Measurements from ENCODE around the gene KLF7.

The KLF7 gene

GRCh38 chr2:207091176-207091575 lies 74.6 kb downstream of the KLF7 start:
- no peak for DNase-seq (ENCODE audit: low read depth in 3 of 3)

DNA sequence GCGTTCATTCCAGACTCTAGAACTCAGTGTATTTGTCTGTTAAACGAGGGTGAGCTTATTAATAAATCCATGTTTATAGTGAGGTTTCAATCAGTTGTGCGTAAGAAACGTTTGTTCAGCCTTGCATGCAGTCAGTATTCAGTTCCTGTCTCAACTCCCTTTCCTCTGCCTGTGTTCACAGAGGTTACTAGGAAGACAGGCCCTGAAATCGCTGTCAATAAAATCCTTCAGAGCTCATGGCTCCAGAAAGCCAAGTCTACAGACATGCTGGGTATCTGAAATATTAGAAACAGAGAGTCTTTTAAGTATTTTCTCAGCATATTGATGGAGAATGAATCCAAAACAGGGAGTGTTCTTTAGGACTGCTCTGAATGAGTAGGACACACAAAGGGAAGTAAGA lies 75.4 kb downstream of the KLF7 start:
- no peak for DNase-seq (ENCODE audit: low read depth in 3 of 3)

- DNase-seq (ENCODE audit: low read depth in 3 of 3) = no peak
Measured at GRCh38 chr2:207088839-207089238, 76.9 kb downstream of the KLF7 start.

- DNase-seq (ENCODE audit: low read depth in 3 of 3) = no peak
Measured at GRCh38 chr2:207088276-207088675, 77.5 kb downstream of the KLF7 start.

- no peak for DNase-seq (ENCODE audit: low read depth in 3 of 3)
Measured at GRCh38 chr2:207087046-207087902, 78.5 kb downstream of the KLF7 start.

DNA sequence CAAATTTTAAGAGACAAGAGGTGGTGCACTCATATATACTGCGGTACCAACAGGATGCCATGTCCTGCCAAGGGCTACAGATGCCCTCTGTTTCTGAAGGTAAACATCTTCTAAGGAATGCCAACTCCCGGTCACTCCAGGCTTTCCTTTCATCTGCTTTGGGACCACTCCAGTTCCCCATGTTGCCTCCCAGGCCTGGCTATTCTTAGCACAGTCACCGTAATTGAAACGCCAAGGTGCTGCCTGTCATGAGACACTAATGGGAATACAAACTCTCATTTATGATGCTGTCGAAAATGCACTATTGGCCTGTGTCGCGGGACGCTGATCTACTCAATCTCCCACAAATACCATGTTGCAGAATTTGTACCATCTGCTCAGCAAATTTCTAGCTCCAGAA lies 79.6 kb downstream of the KLF7 start:
- no peak for DNase-seq (ENCODE audit: low read depth in 3 of 3)

- DNase-seq (ENCODE audit: low read depth in 3 of 3) = no peak
Measured at GRCh38 chr2:207085110-207085509, 80.6 kb downstream of the KLF7 start.

DNA sequence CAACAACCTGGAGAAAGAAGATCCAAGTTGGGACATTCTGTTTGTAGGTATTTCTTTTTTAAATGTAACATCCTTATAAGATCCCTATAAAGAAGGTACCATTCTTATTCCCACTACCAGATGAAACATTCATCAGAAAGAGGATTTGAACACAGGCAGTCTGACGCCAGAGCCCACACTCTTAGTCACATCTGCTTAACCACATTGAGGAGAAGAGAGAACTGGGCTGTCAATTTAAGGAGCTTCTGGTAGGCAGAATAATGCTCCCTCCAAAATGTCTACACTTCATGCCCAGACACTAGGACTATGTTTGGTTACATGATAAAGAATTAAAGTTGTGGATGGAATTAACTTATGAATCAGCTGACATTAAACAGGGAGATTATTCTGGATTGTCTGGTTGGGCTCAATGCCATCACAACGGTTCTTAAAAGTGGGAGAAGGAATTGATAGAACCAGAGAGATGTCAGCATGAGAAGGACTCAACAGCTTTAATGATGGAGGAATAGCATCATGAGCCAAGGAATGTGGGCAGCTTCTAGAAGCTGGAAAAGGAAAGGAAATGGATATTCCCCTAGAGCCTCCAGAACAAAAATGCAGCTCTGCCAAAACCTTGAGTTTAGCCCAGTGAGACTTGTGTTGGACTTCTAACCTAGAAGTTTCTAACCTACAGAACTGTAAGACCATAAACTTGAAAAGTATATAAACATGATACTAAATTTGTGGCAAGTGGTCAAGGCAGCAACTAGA lies 82.2 kb downstream of the KLF7 start:
- no peak for DNase-seq (ENCODE audit: low read depth in 3 of 3)

- DNase-seq (ENCODE audit: low read depth in 3 of 3) = no peak
Measured at GRCh38 chr2:207082619-207083018, 83.1 kb downstream of the KLF7 start.

- no peak for DNase-seq (ENCODE audit: low read depth in 3 of 3)
Measured at GRCh38 chr2:207078186-207078798, 87.5 kb downstream of the KLF7 start.

DNA sequence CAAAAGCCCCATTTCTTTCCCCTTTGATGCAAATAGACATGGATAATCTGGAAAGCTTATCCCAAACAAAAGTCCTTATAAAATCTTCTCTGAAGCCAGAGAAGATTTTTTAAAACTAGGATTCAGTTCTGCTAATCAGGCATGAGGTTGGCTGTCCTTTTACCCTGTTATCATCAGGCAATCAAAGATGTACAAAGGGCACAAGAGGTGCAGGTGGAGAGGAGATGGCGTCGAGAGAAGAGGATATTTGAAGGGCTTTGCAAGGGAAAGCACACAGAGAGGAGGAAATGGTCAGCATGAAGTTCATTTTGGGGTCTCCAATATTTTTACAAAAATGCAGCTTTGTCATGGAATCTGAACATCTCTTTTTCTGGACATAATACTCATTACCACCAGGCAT lies 88.5 kb downstream of the KLF7 start:
- no peak for DNase-seq (ENCODE audit: low read depth in 3 of 3)

GRCh38 chr2:207075456-207075855 lies 90.3 kb downstream of the KLF7 start:
- no peak for DNase-seq (ENCODE audit: low read depth in 3 of 3)

- peak; percentile 5 to 32 (median 21) for DNase-seq (ENCODE audit: low read depth in 3 of 3)
Measured at GRCh38 chr2:207073801-207074678, 91.7 kb downstream of the KLF7 start.

- DNase-seq (ENCODE audit: low read depth in 3 of 3) = no peak
Measured at GRCh38 chr2:207073412-207073800, 92.3 kb downstream of the KLF7 start.

GRCh38 chr2:207072571-207072970 lies 93.2 kb downstream of the KLF7 start:
- DNase-seq (ENCODE audit: low read depth in 3 of 3) = no peak

DNA sequence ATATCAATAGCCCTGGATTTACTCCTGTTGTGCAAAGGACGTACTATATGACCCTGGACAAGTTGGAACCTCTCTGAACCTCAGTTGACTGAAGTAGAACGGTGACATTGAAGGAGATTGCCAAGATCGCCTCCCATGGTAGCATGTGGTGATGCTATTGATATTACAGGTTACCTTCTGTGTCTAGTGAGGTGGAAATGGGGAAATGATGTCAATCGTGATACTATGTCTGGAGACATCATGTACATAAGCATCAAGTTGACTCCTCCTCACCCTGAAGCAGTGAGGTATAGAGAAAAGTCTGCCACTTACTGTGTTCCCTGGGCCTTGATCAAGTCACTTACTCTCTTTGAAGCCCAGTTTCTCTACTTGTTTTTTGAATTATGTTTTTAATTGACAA lies 93.9 kb downstream of the KLF7 start:
- no peak for DNase-seq (ENCODE audit: low read depth in 3 of 3)

GRCh38 chr2:207067473-207067872 lies 98.3 kb downstream of the KLF7 start:
- no peak for DNase-seq (ENCODE audit: low read depth in 3 of 3)

DNA sequence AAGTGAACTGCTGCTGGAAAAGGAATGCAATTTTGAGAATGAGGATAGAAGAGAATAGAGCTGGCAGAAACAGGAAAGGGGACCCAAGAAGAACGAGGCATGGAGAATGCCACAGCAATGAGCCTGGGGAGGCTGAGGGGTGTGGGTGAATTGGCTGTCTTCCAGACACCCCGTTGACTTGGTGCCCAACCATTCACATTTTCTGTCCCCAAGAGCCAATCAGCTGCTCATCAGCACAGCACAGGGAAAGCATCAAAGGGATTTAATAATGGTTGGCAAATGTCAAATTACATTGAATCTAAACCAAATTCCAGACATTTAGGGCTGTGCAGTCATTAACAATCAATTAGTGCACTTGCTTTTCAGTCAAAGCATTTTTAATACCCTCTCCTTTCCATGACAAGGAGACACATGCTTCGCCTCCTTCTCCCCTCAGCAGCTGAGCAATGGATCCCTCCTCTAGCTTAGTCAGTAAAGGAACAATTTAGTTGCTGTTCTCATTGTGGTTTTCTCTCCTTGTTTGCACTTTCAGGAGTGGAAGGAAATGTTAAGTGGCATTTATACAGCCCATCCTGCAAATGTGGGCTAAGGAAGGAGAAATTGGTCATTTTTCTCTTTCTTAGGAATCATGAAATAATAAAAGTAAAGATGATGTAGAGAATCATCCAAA lies 98.8 kb downstream of the KLF7 start:
- no peak for DNase-seq (ENCODE audit: low read depth in 3 of 3)

DNA sequence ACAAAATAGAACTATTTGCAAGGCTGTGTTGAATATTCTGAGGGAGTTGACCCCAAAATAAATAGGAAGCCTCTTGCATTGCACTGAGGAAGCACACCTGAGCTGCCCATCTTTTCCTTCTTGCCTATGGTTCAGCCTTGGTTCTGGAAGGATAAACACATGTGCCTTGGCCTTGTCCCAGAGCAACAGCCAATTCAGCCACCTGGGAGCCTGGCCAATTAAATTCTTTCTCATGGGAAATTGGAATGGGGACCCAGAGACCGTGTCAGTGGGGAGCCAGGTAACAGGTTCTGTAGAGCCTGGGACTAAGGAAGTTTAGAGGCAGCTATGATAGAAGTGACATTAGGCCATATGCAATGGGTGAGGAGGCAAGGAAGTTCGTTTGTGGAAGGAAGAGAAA lies 99.6 kb downstream of the KLF7 start:
- no peak for DNase-seq (ENCODE audit: low read depth in 3 of 3)

GRCh38 chr2:207064128-207064690 lies 101.5 kb downstream of the KLF7 start:
- no peak for DNase-seq (ENCODE audit: low read depth in 3 of 3)

DNA sequence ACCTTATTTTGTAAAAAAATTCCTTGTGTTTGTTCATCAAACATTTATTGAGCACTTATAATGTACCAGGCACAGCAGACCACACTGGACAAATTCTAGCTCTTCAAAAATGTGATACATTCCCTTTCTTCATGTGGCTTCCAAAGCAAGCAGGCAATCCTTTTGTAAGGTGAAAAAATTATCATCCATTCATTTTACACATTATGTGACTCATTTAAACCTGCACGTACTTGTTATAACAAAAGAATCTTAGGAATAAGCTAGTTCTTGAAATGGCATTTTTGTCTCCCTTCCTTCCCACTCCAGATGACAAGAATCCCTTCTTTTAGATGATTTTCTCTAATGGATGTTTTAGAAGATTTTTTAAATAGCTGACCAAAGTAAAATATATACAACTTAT lies 104.6 kb downstream of the KLF7 start:
- DNase-seq (ENCODE audit: low read depth in 3 of 3) = no peak

Data from stimulated activated CD4-positive, alpha-beta T cell treated with anti-CD3 and anti-CD28 coated beads, TNF-alpha, amount 100 ng/mL, for 24 hours (primary cell).